ENCODE results near the gene COMTD1.

The COMTD1 gene

DNA sequence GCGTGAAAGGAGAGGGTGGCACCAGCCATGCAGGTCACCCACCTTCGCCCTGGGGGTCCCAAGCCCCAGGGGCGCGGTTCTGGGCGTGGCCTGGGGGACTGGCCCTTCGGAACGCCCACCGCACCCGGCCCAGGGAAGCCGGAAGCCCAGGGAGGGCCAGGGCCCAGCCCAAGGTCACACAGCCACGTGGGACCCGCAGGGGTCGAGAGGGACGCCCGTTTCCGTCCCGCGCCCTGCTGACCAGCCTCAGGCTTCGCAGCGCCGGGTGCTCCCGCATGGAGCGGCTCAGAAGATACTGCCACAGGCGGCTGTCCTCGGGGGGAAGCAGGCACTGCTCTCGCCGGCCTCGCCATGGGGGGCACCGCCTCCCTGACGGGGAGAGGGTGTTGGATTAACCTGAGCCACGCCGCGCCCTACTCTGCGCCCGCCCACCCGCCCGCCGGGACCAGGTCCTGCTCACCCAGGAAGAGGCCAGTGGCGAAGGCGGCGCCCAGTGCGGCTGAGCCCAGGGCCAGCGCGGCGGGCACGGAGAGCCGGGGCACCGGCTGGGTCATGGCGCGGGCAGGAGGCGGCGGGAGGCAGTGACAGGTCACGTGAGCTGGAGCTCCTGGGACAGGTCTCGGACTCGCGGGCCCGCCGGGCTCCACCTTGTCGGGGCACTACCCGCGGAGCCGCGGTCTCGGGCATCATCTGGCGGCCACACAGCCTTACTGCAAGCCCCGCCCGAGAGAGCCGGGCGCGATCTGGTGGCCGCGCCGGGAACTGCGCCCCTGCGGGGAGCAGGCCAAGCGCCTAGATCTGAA lies at the start of gene COMTD1:
Gene COMTD1, minus strand, starts transcription at position 583 of the 803 bp plus-strand sequence. Its CDS starts 29 bp downstream, at position 554.
- DNase-seq (ENCODE audit: low spot score) = peak; percentile 87

DNA sequence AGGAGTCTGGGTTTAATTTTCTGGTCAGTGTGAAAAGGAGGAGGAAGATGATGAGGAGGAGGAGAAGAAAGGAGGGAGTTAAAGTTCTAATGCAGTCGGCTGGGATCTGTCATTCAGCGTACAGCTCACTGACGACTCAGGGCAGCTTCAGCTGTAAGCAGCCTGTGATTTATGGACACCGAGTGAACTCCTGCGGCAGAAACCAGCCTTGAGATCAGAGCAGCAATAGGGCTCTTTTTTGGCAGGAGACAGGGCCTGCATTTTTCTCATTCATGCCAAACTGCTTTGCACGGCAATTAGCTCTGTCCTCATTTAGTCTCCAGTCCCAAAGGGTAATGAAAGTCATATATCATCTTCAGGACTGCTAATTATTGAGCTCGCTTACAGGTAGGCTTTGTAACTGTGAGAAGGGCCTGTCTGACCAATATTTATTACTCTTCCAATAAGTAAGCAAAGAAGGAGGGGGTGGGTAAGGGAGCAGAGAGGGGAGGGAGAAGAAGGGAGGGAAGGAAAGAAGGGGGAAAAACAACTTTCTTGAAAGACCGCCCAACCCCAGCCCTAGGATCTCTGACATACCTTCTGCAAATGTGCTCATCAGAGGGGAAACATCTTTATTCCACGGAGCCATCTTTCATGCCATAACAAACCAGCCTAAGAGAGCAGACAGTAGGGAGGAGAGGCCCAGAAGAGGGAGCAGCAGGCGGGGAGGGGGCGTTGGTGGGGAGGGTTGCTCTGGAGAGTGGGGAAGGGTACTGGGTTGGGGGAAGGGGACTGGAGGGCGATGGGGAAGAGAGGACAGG lies 48.1 kb upstream of the COMTD1 start:
- DNase-seq (ENCODE audit: low spot score) = no peak

DNA sequence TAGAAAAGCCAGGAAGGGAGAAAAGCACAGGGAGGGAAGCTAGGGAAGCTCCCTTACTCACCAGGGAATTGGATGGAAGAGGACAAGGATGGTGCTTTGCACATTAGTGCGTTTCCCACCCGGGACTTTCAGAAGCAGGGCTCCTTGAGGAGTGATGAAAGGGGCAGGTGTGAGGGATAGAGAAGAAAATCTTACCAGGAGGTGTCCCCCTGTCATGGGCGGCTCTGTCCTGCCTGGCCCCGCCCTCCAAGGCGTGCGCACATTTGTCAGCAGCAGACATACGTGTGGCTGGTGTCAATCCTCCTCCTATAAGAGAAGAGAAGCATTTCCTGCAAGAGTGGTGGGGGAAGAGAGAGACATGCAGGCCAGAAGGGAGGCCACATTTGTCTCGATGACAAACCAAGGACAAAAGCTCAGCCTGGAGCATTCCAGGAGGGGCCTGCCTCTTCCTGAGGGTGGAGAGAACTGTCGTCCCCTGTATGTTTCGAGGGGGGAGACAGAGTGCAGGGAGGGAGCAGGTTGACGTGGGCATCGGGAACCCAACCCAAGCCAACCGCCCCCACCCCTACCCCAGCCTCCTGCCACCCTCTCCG lies 47.4 kb upstream of the COMTD1 start:
- no peak for DNase-seq (ENCODE audit: low spot score)

DNA sequence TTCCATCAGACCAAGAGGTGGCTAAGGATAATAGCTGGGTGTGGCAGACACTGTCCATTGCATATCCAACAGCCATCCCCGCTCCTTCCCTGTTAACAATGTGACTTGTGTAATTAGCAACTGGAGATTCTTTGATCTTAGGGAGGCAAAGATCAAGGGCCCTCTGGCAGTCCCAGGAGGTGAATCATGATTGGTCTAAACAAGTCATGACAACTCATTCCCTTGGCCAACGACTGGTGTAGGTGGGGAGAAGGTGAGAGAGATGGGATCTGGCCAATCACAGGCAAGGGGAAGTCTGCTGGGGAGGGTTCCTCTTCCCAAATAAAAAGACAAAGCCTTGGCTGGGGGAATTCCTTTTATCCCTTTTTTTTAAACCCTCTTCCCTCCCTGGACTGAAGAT lies 46.2 kb upstream of the COMTD1 start:
- DNase-seq (ENCODE audit: low spot score) = no peak

DNA sequence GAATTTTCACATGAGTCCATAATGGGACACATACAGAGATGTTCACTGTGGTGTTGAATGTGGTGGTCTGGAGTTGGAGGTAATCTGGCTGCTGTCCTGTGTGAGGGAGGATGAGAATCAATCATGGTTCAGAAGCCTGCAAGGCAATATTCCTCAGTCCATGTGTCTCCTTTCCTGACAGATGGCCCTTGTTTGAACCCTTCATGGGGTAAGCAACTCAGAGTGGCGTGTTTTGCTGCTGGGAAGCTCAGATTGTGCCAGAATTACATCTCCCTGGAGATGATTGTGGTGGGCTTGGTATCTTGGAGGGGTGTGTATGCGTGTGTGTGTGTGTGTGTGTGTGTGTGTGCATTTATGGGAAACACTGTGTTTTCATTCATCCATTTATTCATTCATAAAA lies 44.5 kb upstream of the COMTD1 start:
- DNase-seq (ENCODE audit: low spot score) = no peak

DNA sequence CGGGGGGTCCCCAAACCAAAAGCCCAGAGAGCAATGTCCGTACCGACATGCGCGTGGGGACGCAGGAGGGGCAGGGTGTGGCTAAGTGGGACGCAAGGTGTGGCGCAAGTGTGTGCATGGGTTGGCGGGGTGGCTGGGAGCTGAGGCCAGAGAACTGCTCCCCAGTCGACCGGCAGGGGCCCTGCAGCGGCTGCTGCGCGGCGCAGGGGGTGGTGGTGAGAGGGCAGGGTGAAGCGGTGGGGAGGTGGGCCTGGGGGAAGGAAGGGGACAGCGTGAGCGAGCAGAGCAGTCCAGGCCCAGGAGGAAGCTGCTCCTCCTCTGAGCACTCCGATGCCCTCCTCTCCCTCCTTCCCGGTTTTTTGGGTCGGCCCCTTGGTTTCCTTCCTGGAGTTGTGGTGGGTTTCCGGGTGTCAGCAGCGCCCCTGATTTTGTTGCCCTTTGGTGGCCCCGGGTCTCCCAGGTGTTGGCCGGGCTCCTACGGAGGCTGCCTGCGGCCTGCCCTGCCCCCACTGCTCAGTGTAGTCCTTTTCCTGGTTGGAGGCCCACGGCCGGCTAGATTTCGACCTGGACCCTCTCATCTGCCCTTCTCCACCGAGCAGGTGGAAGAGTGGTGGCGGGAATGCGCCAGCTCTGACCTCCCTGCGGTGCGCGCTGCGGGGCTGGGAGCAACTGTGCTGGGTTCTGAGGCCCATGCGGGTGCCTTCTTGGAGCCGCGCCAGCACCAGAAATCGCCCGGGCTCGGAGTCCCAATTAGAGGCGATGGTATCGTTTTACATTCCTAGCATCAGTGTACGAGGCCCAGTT lies 40.5 kb upstream of the COMTD1 start:
- DNase-seq (ENCODE audit: low spot score) = no peak

DNA sequence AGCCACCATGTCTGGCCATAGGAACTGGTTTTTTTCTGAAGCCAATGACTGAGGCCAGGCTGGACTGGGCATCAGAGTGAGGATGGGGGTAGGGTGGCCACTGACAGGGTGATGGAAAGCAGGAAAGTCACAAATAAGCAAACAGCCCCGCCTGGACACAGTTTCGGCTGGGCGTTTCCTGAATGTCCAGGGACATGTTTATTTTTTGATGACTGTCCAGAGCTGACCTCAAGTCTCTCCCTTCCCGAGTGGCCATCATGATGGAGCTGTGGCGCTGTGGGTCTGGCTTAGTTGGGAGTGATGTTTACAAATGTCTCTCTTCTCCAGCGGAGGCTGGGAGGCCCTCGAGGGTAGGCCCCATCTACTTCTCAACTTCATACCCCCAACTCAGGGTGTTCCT lies 37.1 kb upstream of the COMTD1 start:
- DNase-seq (ENCODE audit: low spot score) = no peak

DNA sequence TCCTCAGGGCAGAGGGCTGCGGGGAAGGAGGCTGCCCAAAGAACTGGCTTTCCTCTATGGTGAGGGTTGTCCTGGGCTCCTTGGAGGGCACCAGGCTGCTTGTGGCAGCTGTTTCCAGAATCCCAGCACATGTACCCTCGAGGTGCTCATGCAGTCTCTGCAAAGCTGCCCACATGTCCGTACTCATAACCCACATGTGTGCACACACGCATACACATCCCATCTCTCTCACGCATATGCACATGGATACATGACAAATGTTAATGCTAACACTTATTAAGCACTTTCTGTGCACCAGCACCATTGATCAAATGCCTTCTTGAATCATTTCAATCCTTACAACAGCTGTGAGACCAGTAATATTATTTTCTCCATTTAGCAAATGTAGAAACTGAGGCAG lies 36.3 kb upstream of the COMTD1 start:
- DNase-seq (ENCODE audit: low spot score) = no peak

DNA sequence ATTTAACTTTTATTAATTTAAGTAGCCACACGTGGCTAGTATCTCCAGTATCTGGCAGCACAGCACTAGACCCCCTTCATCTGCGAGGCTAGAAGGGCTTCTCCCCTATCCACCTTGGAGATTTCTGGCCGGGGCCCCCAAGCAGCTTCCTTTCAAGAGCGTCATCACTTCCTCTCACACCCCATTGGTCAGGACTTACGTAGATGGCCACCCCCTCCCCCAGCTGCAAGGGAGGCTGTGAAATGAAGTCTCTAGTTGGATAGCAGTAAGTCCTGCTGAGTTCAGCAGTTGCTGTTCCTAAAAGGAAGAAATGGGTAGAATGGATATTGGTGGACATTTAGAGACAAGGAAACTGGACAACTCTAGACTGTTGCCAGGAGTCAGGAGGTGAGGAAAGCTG lies 33.8 kb upstream of the COMTD1 start:
- no peak for DNase-seq (ENCODE audit: low spot score)

DNA sequence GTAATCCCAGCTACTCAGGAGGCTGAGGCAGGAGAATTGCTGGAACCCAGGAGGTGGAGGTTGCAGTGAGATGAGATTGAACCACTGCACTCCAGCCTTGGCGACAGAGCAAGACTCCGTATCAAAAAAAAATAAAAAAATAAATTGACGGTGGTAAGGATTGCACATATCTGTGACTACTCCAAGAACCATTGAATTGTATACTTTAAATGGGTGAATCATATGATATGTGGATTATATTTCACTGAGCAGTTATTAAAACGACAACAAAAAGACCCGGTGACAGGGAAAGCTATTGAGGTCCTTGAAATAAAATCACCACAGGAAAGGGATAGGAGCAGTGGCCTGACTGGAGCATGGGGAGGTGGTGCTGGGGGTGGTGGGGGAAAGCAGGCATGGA lies 31.2 kb upstream of the COMTD1 start:
- DNase-seq (ENCODE audit: low spot score) = no peak

DNA sequence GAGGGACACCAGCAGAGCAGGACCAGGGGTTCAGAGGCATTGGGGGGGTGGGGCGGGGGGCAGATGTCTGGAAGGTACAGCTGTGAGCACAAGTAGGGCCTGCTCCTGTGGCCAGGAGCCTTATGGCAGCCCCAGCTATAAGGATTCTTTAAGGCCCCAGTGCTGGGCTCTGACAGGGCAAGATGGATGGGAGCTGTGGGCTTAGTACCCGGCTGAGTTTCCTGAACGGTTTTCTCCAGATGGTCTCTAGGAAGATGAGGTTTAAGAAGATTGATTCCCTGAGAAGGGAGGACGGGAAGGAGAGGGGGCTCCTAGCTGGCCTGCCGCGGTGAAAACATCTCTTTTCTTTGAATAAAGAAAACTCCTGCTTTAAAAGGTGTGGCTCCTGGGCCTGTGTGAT lies 30.1 kb upstream of the COMTD1 start:
- no peak for DNase-seq (ENCODE audit: low spot score)

DNA sequence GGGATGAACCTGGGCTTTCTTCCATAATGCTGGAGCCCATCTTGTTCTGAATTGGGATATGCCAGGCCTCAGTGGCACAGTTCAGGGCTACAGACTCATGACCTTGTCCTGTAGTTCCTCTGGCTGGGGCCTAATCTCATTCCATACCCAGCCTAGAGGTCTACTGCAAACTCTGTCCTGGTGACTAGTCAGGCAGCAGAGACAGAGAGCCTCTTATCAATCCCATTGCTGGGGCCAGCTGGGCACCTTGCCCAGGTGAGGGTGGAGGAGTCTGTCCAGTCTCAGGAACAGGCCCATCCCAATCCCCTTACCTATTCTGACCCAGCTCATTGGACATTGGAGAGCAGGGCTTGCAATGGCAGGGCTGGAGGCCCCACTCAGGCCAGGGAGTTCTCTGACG lies 28.0 kb upstream of the COMTD1 start:
- no peak for DNase-seq (ENCODE audit: low spot score)

DNA sequence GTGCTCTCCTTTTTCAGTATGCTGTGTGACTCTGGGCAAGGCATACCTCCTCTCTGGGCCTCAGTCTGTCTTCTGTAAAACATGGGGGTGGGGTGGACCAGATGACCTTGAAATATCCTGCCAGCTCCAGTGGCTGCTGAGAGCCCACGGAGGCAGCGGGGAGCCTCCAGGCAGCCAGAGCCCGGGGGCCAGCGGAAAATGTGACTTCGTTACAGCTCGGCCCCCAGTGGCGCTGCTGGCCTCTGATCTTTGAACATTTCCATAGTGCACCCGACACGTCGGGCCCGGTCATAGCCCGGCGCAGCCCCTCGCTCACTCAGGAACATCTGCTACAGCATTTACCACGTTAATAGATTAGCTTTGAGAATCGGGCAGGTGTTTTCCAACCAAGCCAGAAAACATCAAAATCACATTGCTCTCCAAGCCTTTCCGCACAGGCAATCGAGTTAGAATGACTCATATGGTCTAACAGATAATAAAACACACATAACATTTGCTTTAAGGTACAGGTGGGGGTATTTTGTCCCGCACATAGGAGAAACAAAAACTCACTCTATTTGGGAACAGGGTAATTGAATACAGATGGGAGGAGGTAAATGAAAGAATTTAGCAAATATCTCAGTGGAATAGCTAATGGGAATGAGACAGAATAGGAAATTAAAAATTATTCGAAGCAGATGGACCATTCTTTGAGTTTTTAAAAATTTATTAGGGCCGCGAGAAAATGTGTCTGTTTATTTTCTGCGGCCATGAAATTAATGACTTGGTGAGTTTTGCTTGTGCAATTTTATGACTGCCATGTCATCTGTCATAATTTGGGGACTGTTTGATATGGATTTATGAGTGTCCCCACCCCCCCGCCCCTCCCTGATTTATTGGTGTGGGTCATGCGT lies 26.3 kb upstream of the COMTD1 start:
- DNase-seq (ENCODE audit: low spot score) = no peak

DNA sequence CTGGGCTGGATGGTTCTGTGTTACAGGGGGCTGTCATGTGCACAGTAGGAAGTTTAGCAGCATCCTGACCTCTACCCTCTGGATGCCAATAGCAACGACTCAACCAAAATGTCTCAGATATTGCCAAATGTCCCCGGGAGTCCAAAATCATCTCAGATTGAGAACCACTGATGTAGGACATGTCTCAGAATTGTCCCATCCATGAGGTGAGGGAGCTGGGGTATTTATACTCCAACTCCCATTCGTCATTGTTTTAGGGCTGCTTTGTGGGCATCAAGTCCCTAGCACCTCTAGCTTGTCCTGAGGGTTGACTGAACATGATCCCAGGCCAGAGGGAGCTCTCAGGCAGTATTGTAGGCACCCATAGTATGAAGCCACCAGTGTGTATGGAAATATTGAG lies 25.2 kb upstream of the COMTD1 start:
- no peak for DNase-seq (ENCODE audit: low spot score)

DNA sequence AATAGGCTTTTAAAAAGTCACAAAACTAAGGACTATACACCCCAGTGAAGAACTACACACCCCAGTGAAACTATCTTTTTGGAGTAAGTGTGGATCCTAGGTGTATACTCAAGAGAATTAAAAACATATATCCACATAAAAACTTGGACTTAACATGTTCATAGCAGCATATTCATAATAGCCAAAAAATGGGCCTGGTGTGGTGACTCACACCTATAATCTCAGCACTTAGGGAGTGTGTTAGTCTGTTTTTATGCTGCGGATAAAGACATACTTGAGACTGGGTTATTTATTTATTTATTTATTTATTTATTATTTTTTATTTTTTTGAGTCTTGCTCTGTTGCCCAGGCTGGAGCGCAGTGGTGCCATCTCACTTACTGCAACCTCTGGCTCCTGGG lies 19.0 kb upstream of the COMTD1 start:
- DNase-seq (ENCODE audit: low spot score) = no peak

DNA sequence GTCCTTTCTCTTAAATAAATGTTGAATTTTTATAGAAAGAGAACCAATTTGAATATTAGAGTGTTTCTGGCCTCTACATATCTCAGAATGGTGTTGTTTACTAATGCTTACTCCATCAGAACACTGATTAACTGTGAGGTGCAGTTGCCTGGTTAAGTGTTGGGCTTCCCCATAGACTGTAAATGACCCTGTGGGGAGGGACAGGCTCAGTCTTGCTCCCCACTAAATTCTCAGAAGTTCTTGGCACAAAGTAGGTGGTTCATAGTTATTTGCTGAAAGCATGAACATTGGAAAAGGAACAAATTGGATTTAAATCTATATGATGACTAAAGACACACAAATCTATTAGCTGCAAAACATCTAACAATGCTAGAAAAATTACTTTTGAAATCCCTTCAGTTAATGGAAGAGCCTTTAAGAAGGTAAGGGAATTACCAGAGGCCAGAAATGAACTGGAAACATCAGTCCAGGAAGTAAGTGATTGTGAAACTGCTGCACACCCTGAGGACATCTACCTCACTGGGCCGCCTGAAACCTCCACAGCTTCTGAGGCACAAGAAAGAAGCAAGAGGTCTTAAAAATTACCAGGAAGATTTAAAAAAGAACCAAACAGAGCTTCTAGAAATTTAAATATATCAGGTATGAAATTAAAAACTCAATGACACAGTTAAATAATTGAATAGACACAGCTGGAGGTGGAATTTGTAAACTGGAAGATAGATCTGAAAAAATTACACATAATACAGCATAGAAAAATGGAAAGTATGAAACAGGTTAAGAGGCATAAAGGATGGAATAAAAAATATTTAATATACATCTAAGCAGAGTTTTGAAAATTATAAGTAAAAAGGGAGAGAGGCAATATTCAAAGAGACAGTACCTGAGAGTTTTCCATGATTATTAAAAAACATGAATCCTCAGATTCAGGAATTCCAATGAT lies 17.8 kb upstream of the COMTD1 start:
- DNase-seq (ENCODE audit: low spot score) = no peak

DNA sequence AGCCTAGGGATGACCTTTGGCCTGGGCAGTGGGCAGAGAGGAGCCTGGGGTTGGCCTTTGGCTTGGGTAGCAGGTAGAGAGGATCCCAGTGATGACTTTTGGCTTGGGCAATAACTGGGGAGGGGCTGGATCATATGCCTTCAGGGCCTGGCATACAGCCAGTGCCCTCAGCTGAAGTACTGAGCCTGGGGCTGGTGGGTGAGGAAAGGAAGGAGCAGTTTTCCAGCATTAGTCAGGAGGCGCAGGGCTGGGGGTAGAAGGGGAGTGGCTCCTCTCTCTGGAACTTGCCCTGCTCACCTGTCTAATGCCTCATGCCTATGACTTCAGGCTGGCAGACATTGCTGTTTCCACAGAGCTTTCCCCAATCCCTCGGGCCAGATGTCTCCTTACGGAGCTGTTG lies 15.2 kb upstream of the COMTD1 start:
- DNase-seq (ENCODE audit: low spot score) = no peak

DNA sequence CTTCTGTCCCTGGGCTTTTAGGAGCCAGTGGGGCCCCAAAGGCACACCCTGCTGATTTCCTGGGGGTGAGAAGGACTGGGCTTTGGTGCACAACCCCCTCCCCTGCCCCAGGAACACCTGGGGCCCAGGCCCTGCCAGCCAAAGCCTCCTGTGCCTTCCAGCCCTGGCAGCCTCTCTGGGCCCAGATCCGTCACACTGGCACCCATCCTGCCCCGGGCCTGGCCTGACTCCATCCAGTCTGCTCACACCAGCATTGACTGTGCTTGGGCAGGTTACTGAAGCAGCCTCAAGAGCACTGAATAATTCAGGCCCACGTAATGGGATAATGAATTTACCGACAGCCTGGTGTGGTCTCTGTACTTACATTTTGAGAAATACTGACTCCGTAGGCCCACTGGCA lies 12.0 kb upstream of the COMTD1 start:
- no peak for DNase-seq (ENCODE audit: low spot score)

DNA sequence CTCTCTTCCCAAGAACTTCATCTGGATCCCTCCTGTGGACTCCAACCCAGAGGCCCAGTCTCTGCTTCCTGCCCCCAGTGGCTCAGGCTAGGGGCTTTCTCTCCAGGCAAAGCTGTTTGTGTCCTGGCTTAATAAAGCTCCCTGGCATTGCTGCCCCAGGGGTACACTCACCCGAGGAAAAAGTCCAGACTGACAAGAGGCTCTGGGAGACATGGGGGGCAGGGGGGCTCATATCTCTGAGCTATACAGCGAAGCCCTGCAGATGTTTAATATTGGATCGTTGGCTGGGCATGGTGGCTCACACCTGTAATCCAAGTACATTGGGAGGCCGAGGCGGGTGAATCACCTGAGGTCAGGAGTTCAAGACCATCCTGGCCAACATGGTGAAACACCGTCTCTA lies 10.7 kb upstream of the COMTD1 start:
- no peak for DNase-seq (ENCODE audit: low spot score)

Data from NAMALWA (cell line).